HepG2 (cell line): ENCODE measurements around the gene PRKAR2A. TPM values are rescaled to one million over a fixed set of nuclear protein-coding genes. Genes with fewer than 3 reads are reported as not detected.

Experiments
- CENPT ChIP-seq: sonication (generic); formaldehyde crosslinking; IDR thresholded peaks from 2 replicates; pipeline ENCODE4 v1.8.0; 2022; ENCODE audit warnings: low read depth, mild to moderate bottlenecking, moderate library complexity, missing genetic modification reagents
- FIP1L1 ChIP-seq: fragments of 200-400 bp; formaldehyde crosslinking; IDR thresholded peaks from 2 replicates; pipeline ENCODE4 v1.6.1; 2018; ENCODE audit warnings: low read depth, mild to moderate bottlenecking, low read length, moderate library complexity, borderline replicate concordance; ENCODE audit not compliant: insufficient read depth
- MEIS1 ChIP-seq: sonication (generic); formaldehyde crosslinking; IDR thresholded peaks from 2 replicates; pipeline ENCODE4 v1.9.0; 2021; ENCODE audit warnings: mild to moderate bottlenecking, missing genetic modification reagents, moderate library complexity, borderline replicate concordance
- MIER3 ChIP-seq: IDR thresholded peaks from 2 replicates; pipeline ENCODE4 v1.6.1; 2016; ENCODE audit warnings: missing compliant biosample characterization, borderline replicate concordance
- PHB2 ChIP-seq: fragments of 450-650 bp; IDR thresholded peaks from 2 replicates; pipeline ENCODE4 v1.6.1; 2018; ENCODE audit not compliant: partially characterized antibody
- RELA ChIP-seq: sonication (generic); formaldehyde crosslinking; IDR thresholded peaks from 2 replicates; pipeline ENCODE4 v1.4.0; 2020; ENCODE audit warnings: missing genetic modification reagents
- RXRA ChIP-seq: sonication (generic); formaldehyde crosslinking; IDR thresholded peaks from 2 replicates; pipeline ENCODE4 v1.5.1; 2020; ENCODE audit warnings: missing genetic modification reagents
- RXRB ChIP-seq: IDR thresholded peaks from 2 replicates; pipeline ENCODE4 v1.6.1; 2016; ENCODE audit warnings: borderline replicate concordance, missing genetic modification reagents, missing compliant biosample characterization
- SMARCC2 ChIP-seq: fragments of 450-650 bp; IDR thresholded peaks from 2 replicates; pipeline ENCODE4 v1.6.1; 2017; ENCODE audit warnings: antibody characterized with exemption, mild to moderate bottlenecking
- ZBTB1 ChIP-seq: sonication (generic); formaldehyde crosslinking; IDR thresholded peaks from 2 replicates; pipeline ENCODE4 v1.4.0; 2020; ENCODE audit warnings: missing genetic modification reagents, borderline replicate concordance
- ZFAT ChIP-seq: sonication (generic); formaldehyde crosslinking; conservative IDR thresholded peaks from 2 replicates; pipeline ENCODE4 v1.8.1; 2023; ENCODE audit warnings: missing genetic modification reagents, inconsistent platforms
- ZFP1 ChIP-seq: IDR thresholded peaks from 2 replicates; pipeline ENCODE4 v1.6.1; 2016
- ZFP62 ChIP-seq: sonication (generic); formaldehyde crosslinking; IDR thresholded peaks from 2 replicates; pipeline ENCODE4 v1.4.0; 2020; ENCODE audit warnings: missing genetic modification reagents
- ZNF234 ChIP-seq: sonication (generic); formaldehyde crosslinking; conservative IDR thresholded peaks from 2 replicates; pipeline ENCODE4 v1.5.1; 2020; ENCODE audit warnings: mild to moderate bottlenecking, missing genetic modification reagents
- ZNF605 ChIP-seq: sonication (generic); formaldehyde crosslinking; IDR thresholded peaks from 2 replicates; pipeline ENCODE4 v1.8.0; 2022; ENCODE audit warnings: mild to moderate bottlenecking, missing genetic modification reagents
- ZNF703 ChIP-seq: sonication (generic); formaldehyde crosslinking; IDR thresholded peaks from 2 replicates; pipeline ENCODE4 v1.5.1; 2020; ENCODE audit warnings: missing genetic modification reagents, mild to moderate bottlenecking, moderate library complexity, borderline replicate concordance
- ZNF710 ChIP-seq: sonication (generic); formaldehyde crosslinking; IDR thresholded peaks from 2 replicates; pipeline ENCODE4 v1.5.0; 2020; ENCODE audit warnings: mild to moderate bottlenecking, missing genetic modification reagents, borderline replicate concordance
- ZNF766 ChIP-seq: sonication (generic); formaldehyde crosslinking; IDR thresholded peaks from 2 replicates; pipeline ENCODE4 v1.5.0; 2020; ENCODE audit warnings: missing genetic modification reagents, borderline replicate concordance
- ZNF788 ChIP-seq: sonication (generic); formaldehyde crosslinking; IDR thresholded peaks from 2 replicates; pipeline ENCODE4 v1.5.0; 2020; ENCODE audit warnings: mild to moderate bottlenecking, missing genetic modification reagents, borderline replicate concordance
- ZSCAN21 ChIP-seq: sonication (generic); formaldehyde crosslinking; IDR thresholded peaks from 2 replicates; pipeline ENCODE4 v1.8.0; 2022; ENCODE audit warnings: mild to moderate bottlenecking, missing genetic modification reagents, moderate library complexity, borderline replicate concordance
- polyA plus RNA-seq, 8 experiments: library from polyadenylated mRNA; depleted of rRNA in 3 of 8; stranded (reverse) in 7 of 8; unstranded in 1 of 8; fragments of >200 nt; fragmentation: Illumina TruSeq in 4 of 8; extraction: Trizol in 4 of 8; gene quantifications; 2 replicates each; pipeline versions ENCODE4 v1.2.1 to v1.2.3, GENCODE V29; 2011 to 2016; ENCODE audit warnings: low read depth in 4 of 8, missing spikeins in 1 of 8, mixed read lengths in 1 of 8; ENCODE audit not compliant: insufficient read depth in 1 of 8
- total RNA-seq, 5 experiments: library from RNA; depleted of rRNA; stranded (reverse); fragments of >200 nt; fragmentation: Illumina TruSeq; extraction: Trizol; gene quantifications; 2 replicates each; pipeline ENCODE4 v1.2.3, GENCODE V29; 2016; ENCODE audit warnings: low read depth in 1 of 5
- TF ChIP-seq, protein P1 (sequence below), 2 experiments: sonication (generic) in 1 of 2; formaldehyde crosslinking in 1 of 2; IDR thresholded peaks; 2 replicates each; pipeline versions ENCODE4 v1.4.0 to v1.6.1; 2018 to 2020; ENCODE audit warnings: missing genetic modification reagents in 2 of 2, borderline replicate concordance in 1 of 2, low read depth in 1 of 2, mild to moderate bottlenecking in 1 of 2, missing biosample characterization in 1 of 2
- TF ChIP-seq, protein P2 (sequence below): sonication (generic); formaldehyde crosslinking; IDR thresholded peaks from 2 replicates; pipeline ENCODE4 v1.5.1; 2020; ENCODE audit warnings: missing genetic modification reagents, mild to moderate bottlenecking, borderline replicate concordance

PRKAR2A gene
- total and polyA plus RNA-seq, 2 of the 13 experiments (the other 11 are each of a cell fraction or from before 2014, with no cell fraction given): 11.8 to 29.2 TPM

DNA sequence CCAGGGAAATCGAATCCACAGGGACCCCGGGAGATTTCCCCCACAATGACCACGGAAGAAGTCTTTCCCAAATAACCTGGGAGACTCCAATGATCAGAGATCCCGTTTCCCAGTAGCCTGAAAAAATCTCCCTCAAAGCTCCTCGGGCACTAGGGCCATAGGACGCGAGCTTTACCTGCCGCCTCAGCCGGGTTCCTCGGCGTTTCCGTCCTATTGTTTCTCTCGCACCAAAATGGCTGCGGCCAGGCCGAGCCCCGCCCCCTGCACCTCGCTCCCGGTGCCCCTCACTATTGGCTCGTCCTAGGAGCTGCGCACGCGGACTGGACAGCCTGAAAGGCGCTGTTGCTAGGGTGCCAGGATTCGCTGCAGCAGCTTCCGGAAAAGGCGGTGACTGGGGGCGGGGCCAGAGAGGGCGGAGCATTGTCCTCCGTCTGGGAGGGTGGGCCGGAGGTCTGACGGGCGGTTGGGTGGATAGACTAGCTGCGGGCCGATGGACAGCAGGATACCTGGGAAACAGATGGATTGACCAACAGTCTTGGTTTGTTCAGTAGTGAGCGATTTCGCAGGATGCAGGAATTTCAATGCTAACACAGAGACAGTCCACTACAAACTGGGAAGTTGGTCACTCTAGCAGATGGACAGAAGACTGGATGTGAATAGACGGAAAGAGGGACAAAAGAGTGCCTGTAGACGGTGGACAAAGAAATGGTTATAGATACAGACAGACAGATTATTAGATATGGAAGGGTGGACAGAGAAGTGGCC lies 130.5 kb downstream of the PRKAR2A start, which contains the start of gene IP6K2 (continued):
- TF ChIP-seq RELA (CRISPR knock-in tag) (peak; percentile 17; the same call in 1 of the 2 replicates), ZFAT (no peak), MEIS1 (CRISPR knock-in tag) (no peak), ZFP1 (CRISPR knock-in tag) (no peak), ZNF766 (no peak), ZNF234 (CRISPR knock-in tag) (no peak), PHB2 (no peak), MIER3 (peak; percentile 49; the same call in 1 of the 2 replicates), RXRA (CRISPR knock-in tag) (peak; percentile 50; the same call in 1 of the 2 replicates), ZNF703 (CRISPR knock-in tag) (no peak; the same call in 1 of the 2 replicates), ZNF710 (no peak), CENPT (no peak), ZBTB1 (CRISPR knock-in tag) (no peak), SMARCC2 (no peak), FIP1L1 (no peak), RXRB (CRISPR knock-in tag) (peak; percentile 39; the same call in 1 of the 2 replicates), ZNF788 (no peak), ZSCAN21 (peak; percentile 60; the same call in 1 of the 2 replicates), ZFP62 (CRISPR knock-in tag) (no peak), ZNF605 (CRISPR knock-in tag) (peak; percentile 51; the same call in 1 of the 2 replicates)
- TF ChIP-seq, protein P1, sequence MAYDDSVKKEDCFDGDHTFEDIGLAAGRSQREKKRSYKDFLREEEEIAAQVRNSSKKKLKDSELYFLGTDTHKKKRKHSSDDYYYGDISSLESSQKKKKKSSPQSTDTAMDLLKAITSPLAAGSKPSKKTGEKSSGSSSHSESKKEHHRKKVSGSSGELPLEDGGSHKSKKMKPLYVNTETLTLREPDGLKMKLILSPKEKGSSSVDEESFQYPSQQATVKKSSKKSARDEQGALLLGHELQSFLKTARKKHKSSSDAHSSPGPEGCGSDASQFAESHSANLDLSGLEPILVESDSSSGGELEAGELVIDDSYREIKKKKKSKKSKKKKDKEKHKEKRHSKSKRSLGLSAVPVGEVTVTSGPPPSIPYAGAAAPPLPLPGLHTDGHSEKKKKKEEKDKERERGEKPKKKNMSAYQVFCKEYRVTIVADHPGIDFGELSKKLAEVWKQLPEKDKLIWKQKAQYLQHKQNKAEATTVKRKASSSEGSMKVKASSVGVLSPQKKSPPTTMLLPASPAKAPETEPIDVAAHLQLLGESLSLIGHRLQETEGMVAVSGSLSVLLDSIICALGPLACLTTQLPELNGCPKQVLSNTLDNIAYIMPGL (CRISPR knock-in tag; IDR thresholded peaks at IDR 0.05; ENCODE audit: borderline replicate concordance in 1 of 2, low read depth in 1 of 2): peak; percentile 16 to 74; a peak in 2 of 4 replicates
- TF ChIP-seq, protein P2, sequence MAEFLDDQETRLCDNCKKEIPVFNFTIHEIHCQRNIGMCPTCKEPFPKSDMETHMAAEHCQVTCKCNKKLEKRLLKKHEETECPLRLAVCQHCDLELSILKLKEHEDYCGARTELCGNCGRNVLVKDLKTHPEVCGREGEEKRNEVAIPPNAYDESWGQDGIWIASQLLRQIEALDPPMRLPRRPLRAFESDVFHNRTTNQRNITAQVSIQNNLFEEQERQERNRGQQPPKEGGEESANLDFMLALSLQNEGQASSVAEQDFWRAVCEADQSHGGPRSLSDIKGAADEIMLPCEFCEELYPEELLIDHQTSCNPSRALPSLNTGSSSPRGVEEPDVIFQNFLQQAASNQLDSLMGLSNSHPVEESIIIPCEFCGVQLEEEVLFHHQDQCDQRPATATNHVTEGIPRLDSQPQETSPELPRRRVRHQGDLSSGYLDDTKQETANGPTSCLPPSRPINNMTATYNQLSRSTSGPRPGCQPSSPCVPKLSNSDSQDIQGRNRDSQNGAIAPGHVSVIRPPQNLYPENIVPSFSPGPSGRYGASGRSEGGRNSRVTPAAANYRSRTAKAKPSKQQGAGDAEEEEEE (CRISPR knock-in tag): no peak
